ENCODE results near the gene GINS2.

Gene GINS2

GRCh38 chr16:85665929-85666328 is 22.8 kb downstream of the GINS2 start:
- no peak for DNase-seq

GRCh38 chr16:85665373-85665740 is 23.4 kb downstream of the GINS2 start:
- DNase-seq: no peak

- DNase-seq: no peak
Measured at GRCh38 chr16:85664580-85665372, 24.0 kb downstream of the GINS2 start.

- DNase-seq: no peak
Measured at GRCh38 chr16:85663891-85664321, 24.8 kb downstream of the GINS2 start.

GRCh38 chr16:85662976-85663830 is 25.6 kb downstream of the GINS2 start:
- no peak for DNase-seq

DNA sequence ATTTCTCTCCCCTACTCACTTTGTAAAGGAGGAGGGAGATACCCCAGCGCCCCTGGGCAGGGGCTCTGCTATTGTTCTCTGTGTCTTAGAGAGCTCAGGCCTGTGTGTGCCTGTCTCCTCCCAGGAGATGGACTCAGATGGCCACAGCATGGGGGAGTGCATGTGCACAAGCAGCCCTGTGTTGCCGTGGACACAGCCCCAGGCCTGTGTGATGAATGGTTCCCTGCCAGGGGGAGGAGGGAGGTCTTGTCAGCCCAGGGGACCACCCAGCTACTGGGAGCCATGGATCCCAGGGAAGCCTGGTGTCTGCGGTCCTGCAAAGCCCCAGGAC is 26.3 kb downstream of the GINS2 start:
- no peak for DNase-seq

DNA sequence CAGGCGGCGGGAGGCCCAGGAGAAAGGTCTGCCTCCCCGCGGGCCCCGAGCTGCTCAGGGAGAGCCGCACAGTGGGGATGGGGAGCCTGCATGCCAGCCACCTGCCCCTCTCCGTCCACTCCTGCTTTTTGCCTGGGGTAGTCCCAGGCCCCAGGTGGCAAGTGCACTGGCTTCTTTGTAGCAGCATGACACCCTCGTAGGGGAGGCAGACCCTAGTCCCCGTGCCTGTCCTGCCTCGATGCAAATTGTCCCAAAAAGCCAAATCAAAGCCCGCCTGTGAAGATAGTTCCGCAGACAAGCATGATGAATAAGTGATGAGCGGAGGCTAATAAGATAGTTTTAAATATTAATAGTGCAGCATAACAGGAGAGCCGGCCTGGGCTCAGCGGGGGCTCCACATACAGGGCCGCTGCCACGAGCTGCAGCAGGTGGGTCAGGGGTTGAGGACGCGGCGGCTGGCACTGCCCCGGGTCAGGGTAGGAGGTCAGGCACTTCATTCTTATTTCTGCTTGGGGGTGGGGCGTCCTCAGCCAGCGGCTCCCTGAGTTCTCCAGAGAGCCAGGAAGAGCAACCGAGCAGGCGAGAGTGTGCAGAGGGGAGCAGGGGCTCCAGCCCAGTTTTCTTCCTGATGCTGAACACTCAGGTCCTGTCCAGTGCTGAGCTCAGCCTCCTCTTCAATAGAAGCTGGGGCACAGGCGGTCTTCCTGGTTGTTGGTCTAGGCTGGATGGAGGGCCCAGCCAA is 26.8 kb downstream of the GINS2 start:
- no peak for DNase-seq

- DNase-seq: no peak
Measured at GRCh38 chr16:85660843-85661739, 27.7 kb downstream of the GINS2 start.

GRCh38 chr16:85659805-85660511 is 28.8 kb downstream of the GINS2 start:
- DNase-seq: peak; percentile 24

- DNase-seq: no peak
Measured at GRCh38 chr16:85659336-85659735, 29.4 kb downstream of the GINS2 start.

GRCh38 chr16:85658504-85659326 is 30.0 kb downstream of the GINS2 start:
- DNase-seq: no peak

DNA sequence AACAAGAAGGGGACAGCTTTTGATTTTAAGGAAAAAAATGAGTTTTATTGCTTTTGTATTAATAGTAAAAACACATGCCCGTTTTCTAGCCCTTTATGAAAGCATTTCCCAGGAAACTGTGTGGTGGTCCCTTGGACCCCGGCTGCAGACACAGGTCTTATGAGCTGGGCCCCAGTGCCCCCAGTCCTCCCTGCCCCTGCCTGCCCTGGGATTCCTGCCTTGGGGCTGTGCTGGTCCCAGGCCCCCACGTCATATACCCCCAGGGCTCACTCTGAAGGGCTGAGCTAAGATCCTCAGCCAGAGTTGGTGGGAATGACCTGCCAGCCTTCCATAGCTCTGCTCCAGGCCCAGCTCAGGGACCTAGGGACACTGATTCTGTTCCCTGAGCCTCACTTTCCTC is 30.8 kb downstream of the GINS2 start:
- DNase-seq: no peak

GRCh38 chr16:85657267-85657650 is 31.5 kb downstream of the GINS2 start:
- no peak for DNase-seq

DNA sequence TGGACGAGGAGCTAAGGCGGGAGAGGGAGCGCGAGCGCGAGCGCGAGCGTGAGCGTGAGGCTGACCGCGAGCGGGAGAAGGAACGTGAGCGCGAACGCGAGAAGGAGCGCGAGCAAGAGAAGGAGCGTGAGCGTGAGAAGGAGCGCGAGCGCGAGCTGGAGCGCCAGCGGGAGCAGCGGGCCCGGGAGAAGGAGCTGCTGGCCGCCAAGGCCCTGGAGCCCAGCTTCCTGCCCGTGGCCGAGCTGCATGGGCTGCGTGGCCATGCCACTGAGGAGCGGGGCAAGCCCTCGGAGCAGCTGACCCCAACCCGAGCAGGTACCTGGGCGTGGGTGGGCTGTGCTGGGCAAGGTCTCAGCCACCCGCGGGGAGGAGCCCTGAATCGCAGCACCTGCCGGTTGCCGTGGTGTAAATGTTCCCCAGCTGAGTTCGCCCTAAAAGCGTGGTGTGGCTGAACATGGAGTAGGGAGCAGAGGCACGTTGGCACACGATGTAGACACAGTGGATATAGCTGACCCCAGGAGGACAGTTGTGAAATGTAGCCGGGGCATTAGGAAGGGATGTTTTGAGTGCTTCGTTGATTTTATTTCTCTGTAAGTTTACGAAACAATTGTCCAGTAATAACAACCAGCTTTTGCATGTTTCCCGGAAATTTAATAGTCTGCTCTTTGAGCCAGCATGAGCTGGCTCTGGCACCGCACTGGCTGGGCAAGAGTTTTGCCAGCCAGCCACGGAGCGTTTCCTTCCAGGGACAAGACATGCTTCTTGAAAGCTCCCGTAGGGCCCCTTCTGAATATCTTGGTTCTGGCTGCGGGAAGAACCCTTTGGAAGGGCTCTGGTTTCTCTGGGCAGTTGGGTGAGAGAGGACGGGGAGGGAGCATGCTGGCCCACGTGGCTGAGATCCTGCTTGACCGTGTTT is 32.1 kb downstream of the GINS2 start:
- DNase-seq: no peak

DNA sequence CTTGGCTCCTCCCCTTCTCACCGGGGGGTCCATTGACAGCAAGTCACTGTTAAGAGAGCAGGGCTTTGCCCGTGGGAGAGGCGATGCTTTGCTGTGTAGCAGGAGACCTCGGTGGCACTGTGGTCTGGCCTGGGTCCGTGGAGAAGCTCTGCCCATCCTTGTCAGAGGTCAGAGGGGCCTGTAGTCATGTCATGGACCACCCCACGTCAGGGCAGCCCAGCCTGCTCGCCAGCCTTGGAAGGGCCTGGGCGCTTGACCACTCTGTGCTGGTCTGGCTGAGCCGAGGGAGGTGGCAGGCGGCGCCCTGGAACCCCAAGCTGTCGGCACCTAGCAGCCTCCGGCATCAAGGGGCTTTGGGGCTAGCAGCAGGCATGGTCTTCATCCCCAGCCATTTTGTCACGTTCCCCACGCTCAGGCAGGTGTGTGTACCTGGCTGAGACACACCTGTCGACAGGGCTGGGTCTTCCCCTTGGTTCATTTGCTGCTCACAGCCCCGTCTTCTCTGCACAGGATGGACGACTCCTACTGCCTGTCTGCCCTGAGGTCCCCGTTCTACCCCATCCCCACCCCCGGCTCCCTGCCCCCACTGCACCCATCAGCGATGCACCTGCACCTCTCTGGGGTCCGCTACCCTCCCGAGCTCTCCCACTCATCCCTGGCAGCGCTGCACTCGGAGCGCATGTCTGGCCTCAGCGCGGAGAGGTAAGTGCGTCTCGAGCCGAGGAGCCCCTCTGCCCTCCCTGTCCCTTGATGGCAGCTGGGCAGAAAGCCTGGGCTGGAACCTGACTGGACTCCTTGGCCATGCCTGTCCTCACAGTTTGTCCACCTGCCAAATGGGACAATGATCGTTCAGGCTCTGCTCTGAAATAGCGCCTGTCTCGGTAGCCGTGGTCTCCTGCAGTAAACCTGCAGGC is 33.3 kb downstream of the GINS2 start:
- no peak for DNase-seq

DNA sequence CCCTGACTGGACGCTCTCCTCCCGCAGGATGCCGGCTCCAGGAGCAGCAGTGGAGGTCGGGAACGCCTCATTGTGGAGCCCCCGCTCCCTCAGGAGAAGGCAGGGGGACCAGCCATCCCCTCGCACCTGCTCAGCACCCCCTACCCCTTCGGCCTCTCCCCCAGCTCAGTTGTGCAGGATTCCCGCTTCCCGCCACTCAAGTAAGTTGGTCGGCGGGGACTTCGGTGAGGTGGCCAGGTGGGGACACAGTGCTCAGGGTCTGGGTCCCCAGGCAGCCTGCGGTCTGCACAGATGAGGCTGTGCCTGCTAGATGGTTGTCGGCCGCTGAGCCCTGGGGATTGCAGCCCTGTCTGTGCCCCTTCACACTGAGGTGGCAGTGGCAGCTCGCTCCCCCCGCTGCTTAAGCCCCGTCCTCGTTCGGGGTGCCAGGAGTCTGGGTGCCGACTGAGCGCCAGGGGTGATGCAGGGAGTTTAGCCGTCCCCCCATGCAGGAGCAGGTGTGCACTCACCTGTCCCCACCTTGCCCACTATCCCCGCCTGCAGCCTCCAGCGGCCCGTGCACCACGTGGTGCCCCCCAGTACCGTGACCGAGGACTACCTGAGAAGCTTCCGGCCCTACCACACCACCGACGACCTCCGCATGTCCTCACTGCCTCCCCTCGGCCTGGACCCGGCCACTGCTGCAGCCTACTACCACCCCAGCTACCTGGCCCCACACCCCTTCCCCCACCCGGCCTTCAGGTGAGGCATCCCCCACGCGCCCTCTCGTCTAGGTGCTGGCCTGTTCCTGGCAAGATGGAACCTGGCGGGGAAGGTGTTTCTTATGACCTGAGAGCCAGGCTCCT is 34.3 kb downstream of the GINS2 start:
- DNase-seq: no peak

DNA sequence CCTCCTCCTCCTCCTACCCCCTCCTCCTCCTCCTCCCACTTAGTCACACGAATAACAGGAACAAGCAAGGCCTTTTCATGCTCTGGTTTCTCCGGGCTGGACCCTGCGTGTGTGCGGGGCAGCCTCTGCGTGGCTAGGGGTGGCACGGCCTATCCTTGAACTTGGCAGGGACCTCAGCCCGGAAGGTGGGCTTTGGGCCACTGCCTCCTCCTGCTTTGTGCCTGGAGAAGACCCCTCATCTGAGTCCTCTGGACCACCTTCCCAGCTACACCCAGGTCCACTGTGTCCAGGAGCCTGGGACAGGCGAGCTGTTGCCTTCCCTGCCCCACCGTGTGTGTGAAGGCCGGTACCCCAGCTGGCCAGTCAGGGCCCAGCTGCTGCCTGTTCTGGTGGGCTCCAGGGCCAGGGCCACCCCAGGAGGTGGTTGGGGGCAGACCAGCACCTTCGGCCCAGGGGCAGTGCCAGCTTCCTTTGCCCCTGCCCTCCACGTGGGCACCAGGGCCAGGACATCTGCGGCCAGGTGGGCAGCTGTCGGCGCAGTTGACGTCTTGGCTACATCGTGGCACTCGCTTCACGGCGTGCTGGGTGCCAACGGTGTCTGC is 35.4 kb downstream of the GINS2 start:
- DNase-seq: no peak

Measured in fibroblast of skin of abdomen (primary cell).